Fibroblast of skin of right quadriceps (primary cell): ENCODE measurements around the gene CLDN25.

Experiments used
- DNase-seq: peaks from one replicate; pipeline ENCODE4 v3.0.0-alpha.2; 2013

The CLDN25 gene

DNA sequence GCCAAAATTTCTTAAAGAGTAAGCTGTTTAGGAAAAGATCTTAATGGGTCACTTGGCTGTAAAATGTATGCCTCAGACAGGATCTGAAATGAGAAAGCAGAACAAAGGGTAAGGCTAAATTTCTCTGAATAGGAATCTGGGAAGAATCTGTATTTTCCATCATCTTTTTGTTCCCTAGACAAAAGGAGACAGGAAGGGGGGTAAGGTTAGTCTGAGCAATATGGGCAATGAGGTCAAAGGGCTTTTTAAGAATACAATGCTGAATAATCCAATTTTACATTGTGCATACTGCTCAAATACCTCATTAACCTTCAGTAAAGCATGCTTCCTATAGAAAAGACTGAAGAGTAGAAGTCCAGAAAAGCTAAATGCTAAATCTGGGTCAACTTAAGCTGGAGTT, 34.6 kb downstream of the CLDN25 start:
- DNase-seq, result no peak

DNA sequence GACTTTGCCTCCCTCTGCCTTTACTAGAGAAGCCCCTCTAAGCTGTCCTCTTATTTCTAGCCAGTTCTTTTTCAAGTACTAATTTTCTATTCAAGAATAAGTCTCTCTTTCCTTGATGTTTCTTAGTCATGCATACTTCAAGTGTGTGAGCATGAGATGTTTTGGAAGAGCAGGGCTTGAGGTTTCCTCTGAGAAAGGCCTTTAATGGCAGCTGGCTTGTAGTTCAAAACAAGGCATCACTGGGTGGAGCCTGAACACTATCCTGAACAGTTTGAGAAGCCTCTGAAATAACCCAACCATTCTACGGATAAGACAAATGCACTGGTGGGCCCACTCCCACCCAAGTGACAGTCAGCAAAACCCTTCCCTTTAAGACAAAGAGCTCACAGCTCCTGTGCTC, 37.6 kb downstream of the CLDN25 start:
- peak; percentile 1 for DNase-seq

DNA sequence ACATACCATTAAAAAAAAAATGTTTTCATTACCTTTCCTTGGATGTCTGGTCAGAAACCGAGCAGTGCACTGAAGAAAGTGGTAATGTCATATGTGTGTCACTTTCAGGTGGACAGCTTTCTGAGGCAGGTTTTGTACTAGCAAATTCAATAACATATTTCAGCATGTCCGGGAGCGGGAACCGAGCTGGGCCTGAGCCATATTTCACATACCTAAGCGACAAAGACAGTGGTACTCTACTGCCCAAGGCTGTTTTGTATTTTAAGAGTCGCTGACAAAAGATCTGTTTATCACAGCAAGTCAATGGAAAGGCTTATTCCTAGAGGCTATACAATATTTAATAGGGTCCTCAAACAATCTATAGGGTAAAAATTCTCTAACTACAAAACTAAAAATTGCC, 38.0 kb downstream of the CLDN25 start:
- DNase-seq, result no peak

DNA sequence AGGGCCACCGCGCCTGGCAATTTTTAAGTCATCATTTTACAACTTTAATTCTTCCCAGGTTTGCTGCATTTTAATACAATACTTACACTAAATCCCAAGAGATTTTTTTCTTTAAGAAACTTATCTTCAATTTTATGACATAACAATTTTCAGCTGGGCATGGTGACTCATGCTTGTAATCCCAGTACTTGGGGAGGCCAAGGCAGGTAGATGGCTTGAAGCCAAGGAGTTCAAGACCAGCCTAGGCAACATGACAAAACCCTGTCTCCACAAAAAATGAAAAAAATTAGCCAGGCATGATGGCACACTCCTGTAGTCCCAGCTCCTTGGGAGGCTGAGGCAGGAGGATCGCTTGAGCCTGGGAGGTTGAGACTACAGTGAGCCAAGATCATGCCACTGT, 38.8 kb downstream of the CLDN25 start:
- DNase-seq, result peak; percentile 9

DNA sequence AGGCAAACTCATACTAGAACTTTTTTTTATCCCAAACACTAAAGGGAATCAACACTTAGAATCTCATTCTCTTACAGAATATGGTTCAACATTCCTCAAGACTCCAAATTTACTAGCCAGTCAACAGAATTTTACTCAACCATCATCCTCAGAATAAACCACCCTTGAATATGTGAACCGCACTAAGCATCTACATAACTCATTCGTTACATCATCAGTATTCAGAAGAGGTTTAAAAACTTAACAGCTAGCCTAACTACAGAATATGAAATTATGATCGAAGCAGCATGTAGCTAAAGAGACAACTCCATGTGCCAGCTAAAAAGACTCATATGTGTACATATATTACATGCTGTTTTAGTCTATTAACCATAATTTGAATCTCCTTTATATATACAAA, 47.9 kb downstream of the CLDN25 start:
- DNase-seq, result no peak

DNA sequence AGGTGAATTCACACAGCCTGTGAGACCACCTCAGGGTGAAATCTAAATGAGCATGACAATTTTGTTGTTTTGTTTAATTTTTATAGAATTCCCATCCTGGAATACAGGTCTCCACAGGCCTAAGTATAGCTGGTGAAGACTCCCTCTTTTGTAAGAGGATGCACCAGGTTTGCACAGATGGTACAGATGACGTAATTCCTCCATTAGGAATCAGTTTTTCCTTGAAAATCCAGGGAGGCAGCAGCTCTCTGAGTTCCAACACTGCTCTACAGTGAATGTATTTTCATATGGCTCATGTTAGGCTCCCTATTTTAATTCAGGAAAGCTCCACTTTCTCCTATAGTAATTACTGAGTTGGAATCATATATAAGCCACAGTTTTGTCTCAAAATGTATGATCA, 48.6 kb downstream of the CLDN25 start:
- DNase-seq, result no peak

DNA sequence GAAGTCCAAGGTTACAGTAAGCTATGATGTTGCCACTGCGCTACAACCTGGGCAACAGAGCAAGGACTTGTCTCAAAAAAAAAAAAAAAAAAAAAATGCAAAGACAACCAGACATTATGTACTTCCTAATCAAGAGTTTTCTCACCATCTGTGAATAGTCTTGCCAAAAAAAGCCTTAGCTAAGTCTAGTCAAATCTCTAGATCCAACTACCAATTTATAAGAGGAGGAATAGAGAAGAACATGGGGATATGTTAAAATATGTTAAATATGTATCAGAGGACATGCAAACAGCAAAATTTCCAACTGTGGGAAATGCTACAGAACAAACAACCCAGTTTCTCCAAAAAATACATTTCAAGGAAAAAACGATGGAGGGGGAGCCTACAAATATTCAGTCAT, 50.2 kb downstream of the CLDN25 start:
- DNase-seq, result no peak
